NCI-H69 (cell line): ENCODE data around the gene CRYM.
"Not testable (repeated sequence)": the region's sequence is repeated elsewhere in the genome, so short reads cannot be mapped to it uniquely, and the experiment has no call there.

Experiments used
- DNase-seq: peaks from one replicate; lab custom pipeline; 2025; lab: John Stamatoyannopoulos, UW

The CRYM gene

GRCh38 chr16:21277927-21278706 lies at the start of gene CRYM:
Gene CRYM (minus strand): TSS chr16:21278290. CDS start chr16:21278251, 39 bp downstream.
- peak; percentile 44 for DNase-seq

- DNase-seq = no peak
These were observed 49.0 kb upstream of the CRYM start for GRCh38 chr16:21327046-21327445.

- no peak for DNase-seq
These were observed 48.4 kb upstream of the CRYM start for GRCh38 chr16:21326459-21326858.

- DNase-seq = no peak
These were observed 46.2 kb upstream of the CRYM start for GRCh38 chr16:21324267-21324666.

- not testable (repeated sequence) for DNase-seq
These were observed 44.2 kb upstream of the CRYM start for GRCh38 chr16:21322251-21322650.

- DNase-seq = no peak
These were observed 43.6 kb upstream of the CRYM start for GRCh38 chr16:21321736-21322135.

GRCh38 chr16:21314339-21314738 lies 36.2 kb upstream of the CRYM start:
- no peak for DNase-seq

- DNase-seq = not testable (repeated sequence)
These were observed 34.8 kb upstream of the CRYM start for GRCh38 chr16:21312863-21313372.

- DNase-seq = not testable (repeated sequence)
These were observed 34.0 kb upstream of the CRYM start for GRCh38 chr16:21312046-21312445.

GRCh38 chr16:21306712-21307111 lies 28.6 kb upstream of the CRYM start:
- DNase-seq = not testable (repeated sequence)

- no peak for DNase-seq
These were observed 24.9 kb upstream of the CRYM start for GRCh38 chr16:21302898-21303528.

- DNase-seq = no peak
These were observed 24.4 kb upstream of the CRYM start for GRCh38 chr16:21302454-21302853.

GRCh38 chr16:21301895-21302291 lies 23.8 kb upstream of the CRYM start:
- DNase-seq = no peak

GRCh38 chr16:21301168-21301894 lies 23.2 kb upstream of the CRYM start:
- DNase-seq = peak; percentile 55

GRCh38 chr16:21300309-21301167 lies 22.4 kb upstream of the CRYM start:
- DNase-seq = peak; percentile 97

- not testable (repeated sequence) for DNase-seq
These were observed 11.7 kb upstream of the CRYM start for GRCh38 chr16:21289789-21290188.

GRCh38 chr16:21285314-21285713 lies 7.2 kb upstream of the CRYM start:
- DNase-seq = no peak

GRCh38 chr16:21284414-21284813 lies 6.3 kb upstream of the CRYM start:
- DNase-seq = no peak

- DNase-seq = no peak
These were observed 5.6 kb upstream of the CRYM start for GRCh38 chr16:21283521-21284289.

- DNase-seq = no peak
These were observed 3.8 kb upstream of the CRYM start for GRCh38 chr16:21281698-21282389.
